HepG2 (cell line): Measurements from ENCODE around the gene FOCAD. TPM values are rescaled to one million over a fixed set of nuclear protein-coding genes. Genes with fewer than 3 reads are reported as not detected.

Experiments used
- BCL3 ChIP-seq: sonication (generic); formaldehyde crosslinking; IDR thresholded peaks from 2 replicates; pipeline ENCODE4 v1.5.1; 2020; ENCODE audit warnings: mild to moderate bottlenecking, missing genetic modification reagents, moderate library complexity
- BRCA1 ChIP-seq: sonication (generic); formaldehyde crosslinking; IDR thresholded peaks from 2 replicates; pipeline ENCODE4 v1.4.0; 2020; ENCODE audit warnings: missing genetic modification reagents
- GRHL1 ChIP-seq: sonication (generic); formaldehyde crosslinking; conservative IDR thresholded peaks from 2 replicates; pipeline ENCODE4 v1.8.0; 2022; ENCODE audit warnings: missing genetic modification reagents
- KMT2A ChIP-seq: sonication (generic); formaldehyde crosslinking; IDR thresholded peaks from 2 replicates; pipeline ENCODE4 v1.4.0; 2020; ENCODE audit warnings: missing genetic modification reagents
- NFE2L1 ChIP-seq: sonication (generic); formaldehyde crosslinking; IDR thresholded peaks from 2 replicates; pipeline ENCODE4 v1.4.0; 2020; ENCODE audit warnings: missing genetic modification reagents, mild to moderate bottlenecking, borderline replicate concordance
- NR2F2 ChIP-seq: IDR thresholded peaks from 2 replicates; pipeline ENCODE4 v1.6.1; 2012; ENCODE audit warnings: low read depth, inconsistent platforms, borderline replicate concordance
- NR2F6 ChIP-seq, 2 experiments: IDR thresholded peaks; 2 replicates each; pipeline ENCODE4 v1.6.1; 2016; ENCODE audit warnings: antibody characterized with exemption in 1 of 2, mild to moderate bottlenecking in 1 of 2
- NR3C1 ChIP-seq: sonication (generic); formaldehyde crosslinking; IDR thresholded peaks from 2 replicates; pipeline ENCODE4 v1.4.0; 2020; ENCODE audit warnings: missing genetic modification reagents
- RELA ChIP-seq: sonication (generic); formaldehyde crosslinking; IDR thresholded peaks from 2 replicates; pipeline ENCODE4 v1.4.0; 2020; ENCODE audit warnings: missing genetic modification reagents
- TERF1 ChIP-seq: sonication (generic); formaldehyde crosslinking; IDR thresholded peaks from 2 replicates; pipeline ENCODE4 v1.8.0; 2022; ENCODE audit warnings: mild to moderate bottlenecking, missing genetic modification reagents, moderate library complexity
- THRA ChIP-seq: sonication (generic); formaldehyde crosslinking; IDR thresholded peaks from 2 replicates; pipeline ENCODE4 v1.4.0; 2020; ENCODE audit warnings: missing genetic modification reagents, borderline replicate concordance
- YEATS4 ChIP-seq: sonication (generic); formaldehyde crosslinking; IDR thresholded peaks from 2 replicates; pipeline ENCODE4 v1.4.0; 2020; ENCODE audit warnings: missing genetic modification reagents, borderline replicate concordance
- ZBTB49 ChIP-seq: sonication (generic); formaldehyde crosslinking; IDR thresholded peaks from 2 replicates; pipeline ENCODE4 v1.4.0; 2020; ENCODE audit warnings: missing genetic modification reagents, borderline replicate concordance
- ZFP62 ChIP-seq: sonication (generic); formaldehyde crosslinking; IDR thresholded peaks from 2 replicates; pipeline ENCODE4 v1.4.0; 2020; ENCODE audit warnings: missing genetic modification reagents
- ZNF350 ChIP-seq: sonication (generic); formaldehyde crosslinking; IDR thresholded peaks from 2 replicates; pipeline ENCODE4 v1.4.0; 2020; ENCODE audit warnings: mild to moderate bottlenecking, low read depth, missing genetic modification reagents, borderline replicate concordance
- ZNF704 ChIP-seq: sonication (generic); formaldehyde crosslinking; IDR thresholded peaks from 2 replicates; pipeline ENCODE4 v1.8.1; 2023; ENCODE audit warnings: mild to moderate bottlenecking, inconsistent platforms, moderate library complexity, missing genetic modification reagents, borderline replicate concordance
- ZNF780A ChIP-seq: sonication (generic); formaldehyde crosslinking; IDR thresholded peaks from 2 replicates; pipeline ENCODE4 v1.8.0; 2022; ENCODE audit warnings: mild to moderate bottlenecking, missing genetic modification reagents, moderate library complexity
- ZZZ3 ChIP-seq: sonication (generic); formaldehyde crosslinking; IDR thresholded peaks from 2 replicates; pipeline ENCODE4 v1.4.0; 2020; ENCODE audit warnings: missing genetic modification reagents, mild to moderate bottlenecking, borderline replicate concordance
- polyA plus RNA-seq, 8 experiments: library from polyadenylated mRNA; depleted of rRNA in 3 of 8; stranded (reverse) in 7 of 8; unstranded in 1 of 8; fragments of >200 nt; fragmentation: Illumina TruSeq in 4 of 8; extraction: Trizol in 4 of 8; gene quantifications; 2 replicates each; pipeline versions ENCODE4 v1.2.1 to v1.2.3, GENCODE V29; 2011 to 2016; ENCODE audit warnings: low read depth in 4 of 8, missing spikeins in 1 of 8, mixed read lengths in 1 of 8; ENCODE audit not compliant: insufficient read depth in 1 of 8
- total RNA-seq, 5 experiments: library from RNA; depleted of rRNA; stranded (reverse); fragments of >200 nt; fragmentation: Illumina TruSeq; extraction: Trizol; gene quantifications; 2 replicates each; pipeline ENCODE4 v1.2.3, GENCODE V29; 2016; ENCODE audit warnings: low read depth in 1 of 5

FOCAD gene
- total and polyA plus RNA-seq, 2 of the 13 experiments (the other 11 are each of a cell fraction or from before 2014, with no cell fraction given): 18.0 to 31.1 TPM

- TF ChIP-seq ZNF704 (CRISPR knock-in tag) (no peak), NR2F2 (peak; percentile 88), ZNF780A (CRISPR knock-in tag) (no peak), ZZZ3 (CRISPR knock-in tag) (no peak), NR2F6 (IDR thresholded peaks at IDR 0.05) (peak; percentile 91), NR2F6 (CRISPR knock-in tag; IDR thresholded peaks at IDR 0.05) (peak; percentile 93), GRHL1 (CRISPR knock-in tag) (no peak), BCL3 (CRISPR knock-in tag) (no peak), BRCA1 (CRISPR knock-in tag) (no peak), ZFP62 (CRISPR knock-in tag) (no peak), ZBTB49 (CRISPR knock-in tag) (no peak), TERF1 (no peak), RELA (CRISPR knock-in tag) (no peak), NFE2L1 (CRISPR knock-in tag) (no peak), YEATS4 (CRISPR knock-in tag) (peak; percentile 54; the same call in 1 of the 2 replicates), NR3C1 (CRISPR knock-in tag) (no peak), THRA (CRISPR knock-in tag) (peak; percentile 73; the same call in 1 of the 2 replicates), ZNF350 (CRISPR knock-in tag) (no peak), KMT2A (CRISPR knock-in tag) (peak; percentile 80)
Observed at GRCh38 chr9:20692554-20692953, 8.5 kb downstream of the FOCAD start (continued).
